SU-DHL-6 (cell line): ENCODE data around the gene MPO.
A peak's percentile ranks its signal among the peaks of the same experiment; 100 is the strongest.

Experiments
- H2AFZ ChIP-seq: fragments of 200-600 bp; sonication (generic); 2 replicates; pipeline ENCODE4 v1.6.1; 2014; ENCODE audit warnings: low read depth, mild to moderate bottlenecking, moderate library complexity, mixed read lengths, antibody characterized with exemption, low read length; ENCODE audit not compliant: severe bottlenecking
- H3F3A ChIP-seq: fragments of 200-600 bp; shearing (Covaris generic); 2 replicates; pipeline ENCODE4 v1.6.0; 2016; ENCODE audit warnings: antibody characterized with exemption, mild to moderate bottlenecking; ENCODE audit not compliant: insufficient read depth
- H3K27ac ChIP-seq: fragments of 200-600 bp; sonication (generic); 2 replicates; pipeline ENCODE4 v1.5.1; 2016; ENCODE audit warnings: low read depth, mild to moderate bottlenecking, low read length, moderate library complexity, mixed read lengths
- H3K27me3 ChIP-seq: fragments of 200-600 bp; sonication (generic), shearing (Covaris generic); 2 replicates; pipeline ENCODE4 v1.6.0; 2014; ENCODE audit warnings: mild to moderate bottlenecking, low read length
- H3K36me3 ChIP-seq: fragments of 200-600 bp; sonication (generic); 2 replicates; pipeline ENCODE4 v1.6.1; 2014; ENCODE audit warnings: mild to moderate bottlenecking, low read length, mixed read lengths
- H3K4me2 ChIP-seq: fragments of 300-600, 200-600 bp; shearing (Covaris generic), sonication (generic); 2 replicates; pipeline ENCODE4 v1.6.0; 2014; ENCODE audit warnings: low read length, low read depth, mild to moderate bottlenecking; ENCODE audit not compliant: poor library complexity, severe bottlenecking
- H3K4me3 ChIP-seq: fragments of 200-600 bp; sonication (generic); 2 replicates; pipeline ENCODE4 v1.5.1; 2014; ENCODE audit warnings: antibody characterized with exemption, low read length, mild to moderate bottlenecking, mixed read lengths; ENCODE audit not compliant: insufficient read depth, poor library complexity, severe bottlenecking
- H3K79me2 ChIP-seq: fragments of 200-600 bp; sonication (generic); 2 replicates; pipeline ENCODE4 v1.6.1; 2014; ENCODE audit warnings: mild to moderate bottlenecking, low read length, moderate library complexity; ENCODE audit not compliant: insufficient read depth
- H3K9ac ChIP-seq: fragments of 200-600 bp; sonication (generic); 2 replicates; pipeline ENCODE4 v1.7.0; 2014; ENCODE audit warnings: mild to moderate bottlenecking, low read length
- H3K9me2 ChIP-seq: fragments of 200-600 bp; sonication (generic); replicated peaks from 2 replicates; pipeline ENCODE4 v1.6.1; 2014; ENCODE audit warnings: low read length; ENCODE audit not compliant: insufficient read depth
- H3K9me3 ChIP-seq: fragments of 200-600 bp; sonication (generic); 2 replicates; pipeline ENCODE4 v1.6.1; 2014; ENCODE audit warnings: low read length, mixed read lengths; ENCODE audit not compliant: insufficient read depth
- H4K20me1 ChIP-seq: fragments of 200-600 bp; sonication (generic); 2 replicates; pipeline ENCODE4 v1.6.1; 2014; ENCODE audit warnings: low read depth, mild to moderate bottlenecking, antibody characterized with exemption, low read length, moderate library complexity, mixed read lengths
- CTCF ChIP-seq: fragments of 200-600 bp; sonication (generic); IDR thresholded peaks from one replicate; pipeline ENCODE4 v1.5.1; 2017; ENCODE audit warnings: antibody characterized with exemption, mild to moderate bottlenecking, low read length, moderate library complexity; ENCODE audit not compliant: insufficient read depth, poor library complexity, severe bottlenecking
- EZH2phosphoT487 ChIP-seq: fragments of 200-600 bp; sonication (generic), shearing (Covaris generic); conservative IDR thresholded peaks from 2 replicates; pipeline ENCODE4 v1.6.1; 2018; ENCODE audit warnings: mild to moderate bottlenecking, antibody characterized with exemption, low read length, moderate library complexity, mixed read lengths

Gene MPO

GRCh38 chr17:58305626-58306025 lies 24.9 kb upstream of the MPO start:
- H3K9me3 ChIP-seq, result no peaks in the 10 kb centered on the region
- H3F3A ChIP-seq, result no peaks in the 10 kb centered on the region
- H2AFZ ChIP-seq, result no peak overlapping the region
- no peak overlapping the region for H3K9ac ChIP-seq
- H3K4me2 ChIP-seq, result no peak overlapping the region
- H3K9me2 ChIP-seq, result no peaks in the 10 kb centered on the region
- no peaks in the 10 kb centered on the region for H3K79me2 ChIP-seq
- H3K4me3 ChIP-seq, result no peak overlapping the region
- H3K27ac ChIP-seq, result no peak overlapping the region
- TF ChIP-seq EZH2phosphoT487, result no peak
- TF ChIP-seq CTCF, result no peak
- no peaks in the 10 kb centered on the region for H3K36me3 ChIP-seq
- no peaks in the 10 kb centered on the region for H4K20me1 ChIP-seq
- no peaks in the 10 kb centered on the region for H3K27me3 ChIP-seq

- Histone ChIP-seq H3K4me3 (no peak overlapping the region), H3K27me3 (no peaks in the 10 kb centered on the region), H3K9me2 (no peaks in the 10 kb centered on the region), H3K27ac (no peak overlapping the region), H4K20me1 (no peaks in the 10 kb centered on the region), H3F3A (no peaks in the 10 kb centered on the region), H3K36me3 (no peaks in the 10 kb centered on the region), H3K4me2 (no peak overlapping the region), H2AFZ (no peak overlapping the region), H3K79me2 (no peaks in the 10 kb centered on the region), H3K9ac (no peak overlapping the region), H3K9me3 (no peaks in the 10 kb centered on the region)
- TF ChIP-seq EZH2phosphoT487, result no peak
- TF ChIP-seq CTCF, result no peak
These were observed 24.2 kb upstream of the MPO start for GRCh38 chr17:58304750-58305486.

- no peaks in the 10 kb centered on the region for H3K79me2 ChIP-seq
- H3K9me3 ChIP-seq, result no peaks in the 10 kb centered on the region
- H3K36me3 ChIP-seq, result no peaks in the 10 kb centered on the region
- H3K9me2 ChIP-seq, result no peaks in the 10 kb centered on the region
- H3K4me3 ChIP-seq, result no peak overlapping the region
- peak overlapping the region; percentile 4 for H2AFZ ChIP-seq
- TF ChIP-seq CTCF (peak; percentile 95), EZH2phosphoT487 (no peak)
- no peaks in the 10 kb centered on the region for H4K20me1 ChIP-seq
- no peaks in the 10 kb centered on the region for H3F3A ChIP-seq
- no peak overlapping the region for H3K9ac ChIP-seq
- no peaks in the 10 kb centered on the region for H3K27me3 ChIP-seq
- no peak overlapping the region for H3K4me2 ChIP-seq
- H3K27ac ChIP-seq, result no peak overlapping the region
These were observed 23.4 kb upstream of the MPO start for GRCh38 chr17:58303971-58304749.
